ENCODE results near the gene ZNRF2. TPM values are rescaled to one million over a fixed set of nuclear protein-coding genes. Genes with fewer than 3 reads are reported as not detected.

The ZNRF2 gene
- total RNA-seq, 2 experiments from 2014 or later = 20.4 to 23.6 TPM

GRCh38 chr7:30353532-30353931, 69.1 kb downstream of the ZNRF2 start:
- peaks cover 26% of the 10 kb centered on the region for H3K36me3 Mint-ChIP-seq (ENCODE audit: low read depth)
- H3K9me3 ChIP-seq (ENCODE audit: control insufficient read depth in 1 of 2, insufficient read depth in 1 of 2, low read length in 2 of 2) = no peaks in the 10 kb centered on the region
- no peak overlapping the region for H3K4me3 Mint-ChIP-seq
- peaks cover 24% of the 10 kb centered on the region for H3K4me1 Mint-ChIP-seq (ENCODE audit: low read depth)
- no peak overlapping the region for H3K4me3 ChIP-seq (ENCODE audit: low read length)
- no peaks in the 10 kb centered on the region for H3K9me3 Mint-ChIP-seq
- H3K27ac ChIP-seq (ENCODE audit: low read depth in 1 of 2, low read length in 2 of 2) = no peak overlapping the region
- H3K36me3 ChIP-seq (ENCODE audit: insufficient read depth, low read length) = peaks cover 3% of the 10 kb centered on the region
- DNase-seq (no peak), ATAC-seq (ENCODE audit: poor library complexity) (no peak)
- H3K27me3 Mint-ChIP-seq = no peaks in the 10 kb centered on the region
- H3K4me1 ChIP-seq (ENCODE audit: insufficient read depth, low read length) = peaks cover under 1% of the 10 kb centered on the region
- no peak for TF ChIP-seq CTCF (IDR thresholded peaks at IDR 0.05)
- POLR2A ChIA-PET = interaction anchor here (1.1 to 6.6 kb wide), 4 partner anchors 30 to 78 kb away, joined by 3 to 62 read pairs (median 4); partner anchors contain the start of gene ZNRF2
- intact Hi-C loops (cut with DNase I, micrococcal nuclease) = loop anchor here (2.0 to 10.0 kb wide), 7 partner anchors 69 to 219 kb away; partner anchors contain the start of genes GGCT (in 1 of the 2), MTURN (in 1 of the 2) and ZNRF2 (in 1 of the 2)
- CTCF ChIA-PET = interaction anchor here (0.7 to 2.4 kb wide), 3 partner anchors 31 to 78 kb away, joined by 3 to 9 read pairs (median 7); partner anchors contain the start of gene ZNRF2
- no peak overlapping the region for H3K27ac Mint-ChIP-seq
- no peaks in the 10 kb centered on the region for H3K27me3 ChIP-seq (ENCODE audit: control insufficient read depth in 1 of 2, insufficient read depth in 2 of 2, low read length in 2 of 2)

GRCh38 chr7:30353932-30354607, 69.7 kb downstream of the ZNRF2 start:
- Mint-ChIP-seq H3K9me3 (no peaks in the 10 kb centered on the region), H3K27ac (no peak overlapping the region), H3K27me3 (no peaks in the 10 kb centered on the region), H3K4me1 (ENCODE audit: low read depth) (peaks cover 20% of the 10 kb centered on the region), H3K36me3 (ENCODE audit: low read depth) (peaks cover 32% of the 10 kb centered on the region), H3K4me3 (no peak overlapping the region)
- ChIA-PET CTCF (interaction anchor here (0.7 to 2.3 kb wide), 2 partner anchors 70 to 78 kb away, joined by 3 to 9 read pairs; partner anchors contain the start of gene ZNRF2), POLR2A (interaction anchor here (1.1 to 1.2 kb wide), 2 partner anchors 31 to 32 kb away, joined by 3 to 4 read pairs; no protein-coding TSS in a partner anchor)
- Histone ChIP-seq H3K27ac (ENCODE audit: low read depth in 1 of 2, low read length in 2 of 2) (no peak overlapping the region), H3K4me1 (ENCODE audit: insufficient read depth, low read length) (no peaks in the 10 kb centered on the region), H3K27me3 (ENCODE audit: control insufficient read depth in 1 of 2, insufficient read depth in 2 of 2, low read length in 2 of 2) (no peaks in the 10 kb centered on the region), H3K36me3 (ENCODE audit: insufficient read depth, low read length) (peaks cover 3% of the 10 kb centered on the region), H3K4me3 (ENCODE audit: low read length) (no peak overlapping the region), H3K9me3 (ENCODE audit: control insufficient read depth in 1 of 2, insufficient read depth in 1 of 2, low read length in 2 of 2) (no peaks in the 10 kb centered on the region)
- ATAC-seq (ENCODE audit: poor library complexity) (no peak), DNase-seq (no peak)
- intact Hi-C loops (cut with DNase I, micrococcal nuclease) = loop anchor here (2.0 to 10.0 kb wide), 7 partner anchors 69 to 219 kb away; partner anchors contain the start of genes GGCT (in 1 of the 2), MTURN (in 1 of the 2) and ZNRF2 (in 1 of the 2)
- TF ChIP-seq CTCF (IDR thresholded peaks at IDR 0.05) = no peak

- Histone ChIP-seq H3K4me3 (ENCODE audit: low read length) (no peak overlapping the region), H3K9me3 (ENCODE audit: control insufficient read depth in 1 of 2, insufficient read depth in 1 of 2, low read length in 2 of 2) (no peaks in the 10 kb centered on the region), H3K36me3 (ENCODE audit: insufficient read depth, low read length) (peaks cover 3% of the 10 kb centered on the region), H3K27ac (ENCODE audit: low read depth in 1 of 2, low read length in 2 of 2) (no peak overlapping the region), H3K4me1 (ENCODE audit: insufficient read depth, low read length) (no peaks in the 10 kb centered on the region), H3K27me3 (ENCODE audit: control insufficient read depth in 1 of 2, insufficient read depth in 2 of 2, low read length in 2 of 2) (no peaks in the 10 kb centered on the region)
- H3K27ac Mint-ChIP-seq = no peak overlapping the region
- H3K36me3 Mint-ChIP-seq (ENCODE audit: low read depth) = peaks cover 32% of the 10 kb centered on the region
- H3K4me3 Mint-ChIP-seq = no peak overlapping the region
- CTCF ChIA-PET = no interaction called here
- POLR2A ChIA-PET = interaction anchor here (1.2 kb wide), 1 partner anchor 33 kb away, joined by 3 read pairs; no protein-coding TSS in a partner anchor
- intact Hi-C loops (cut with DNase I, micrococcal nuclease) = loop anchor here (5.0 to 10.0 kb wide), 5 partner anchors 148 to 220 kb away; partner anchors contain the start of genes GGCT (in 1 of the 2) and MTURN (in 1 of the 2)
- peaks cover 20% of the 10 kb centered on the region for H3K4me1 Mint-ChIP-seq (ENCODE audit: low read depth)
- H3K9me3 Mint-ChIP-seq = no peaks in the 10 kb centered on the region
- no peak for TF ChIP-seq CTCF (IDR thresholded peaks at IDR 0.05)
- no peak for ATAC-seq (ENCODE audit: poor library complexity)
- no peak for DNase-seq
- no peaks in the 10 kb centered on the region for H3K27me3 Mint-ChIP-seq
These were observed 70.4 kb downstream of the ZNRF2 start for GRCh38 chr7:30354791-30355190.

All from CD4-positive, alpha-beta T cell (primary cell).